Testis (tissue), 3 donors: ENCODE results near the gene ADAMTS8. TPM values are rescaled to one million over a fixed set of nuclear protein-coding genes. Genes with fewer than 3 reads are reported as not detected.

Experiments used
- DNase-seq: peaks from one replicate; pipeline ENCODE4 v3.0.0-alpha.2; 2019
- H3K27ac ChIP-seq, 2 donors: fragments of 200-600 bp; sonication (generic); one replicate each; pipeline ENCODE4 v1.5.1; 2019
- H3K27me3 ChIP-seq: fragments of 200-600 bp; sonication (generic); one replicate; pipeline ENCODE4 v1.5.1; 2019
- H3K36me3 ChIP-seq: fragments of 200-600 bp; sonication (generic); one replicate; pipeline ENCODE4 v1.5.1; 2017; ENCODE audit warnings: low read depth; ENCODE audit errors: missing control alignments
- H3K4me1 ChIP-seq: fragments of 200-600 bp; sonication (generic); one replicate; pipeline ENCODE4 v1.5.1; 2019
- H3K4me3 ChIP-seq, 2 donors: fragments of 200-600 bp; sonication (generic); one replicate each; pipeline ENCODE4 v1.5.1; 2017 to 2019
- H3K9me3 ChIP-seq: fragments of 200-600 bp; sonication (generic); one replicate; pipeline ENCODE4 v1.5.1; 2017
- POLR2A ChIP-seq: fragments of 450-650 bp; IDR thresholded peaks from one replicate; pipeline ENCODE4 v1.6.1; 2017; ENCODE audit warnings: antibody characterized with exemption, mild to moderate bottlenecking, moderate library complexity
- WGBS, 2 donors: methylation state at CpG; one replicate each; pipeline ENCODE4 v1.1.5; 2018; 5-methylcytosine and 5-hydroxymethylcytosine counted together
- intact Hi-C: fragments of 100-400 bp; cut with DNase I; formaldehyde crosslinking; loops from one replicate; pipeline ENCODE4 v1.15.1; 2023; ENCODE audit warnings: low total_unique reads
- polyA plus RNA-seq: library from polyadenylated mRNA; stranded (reverse); fragments of 350-450 nt; fragmentation: Illumina TruSeq; extraction: RNeasy Lipid Tissue Mini Kit (QIAGEN cat#74804); gene quantifications from one replicate; pipeline ENCODE4 v1.2.3, GENCODE V29; 2014; ENCODE audit warnings: low read depth, low replicate concordance; ENCODE audit not compliant: insufficient read depth
- total RNA-seq, 2 donors: library from RNA; depleted of rRNA; stranded (reverse); fragments of >200 nt; gene quantifications; one replicate each; pipeline ENCODE4 v1.2.3, GENCODE V29; 2016
- TF ChIP-seq, protein P1 (sequence below), 3 experiments: fragments of 450-650 bp in 2 of 3; fragments of 200-600 bp in 1 of 3; sonication (generic) in 1 of 3; IDR thresholded peaks; one replicate each; pipeline ENCODE4 v1.5.1; 2016 to 2019; ENCODE audit warnings: antibody characterized with exemption in 3 of 3, mild to moderate bottlenecking in 2 of 3, moderate library complexity in 1 of 3

ADAMTS8 gene
- total and polyA plus RNA-seq, 3 donors from 2014 or later: 0.39 to 1.2 (median 0.56) TPM

DNA sequence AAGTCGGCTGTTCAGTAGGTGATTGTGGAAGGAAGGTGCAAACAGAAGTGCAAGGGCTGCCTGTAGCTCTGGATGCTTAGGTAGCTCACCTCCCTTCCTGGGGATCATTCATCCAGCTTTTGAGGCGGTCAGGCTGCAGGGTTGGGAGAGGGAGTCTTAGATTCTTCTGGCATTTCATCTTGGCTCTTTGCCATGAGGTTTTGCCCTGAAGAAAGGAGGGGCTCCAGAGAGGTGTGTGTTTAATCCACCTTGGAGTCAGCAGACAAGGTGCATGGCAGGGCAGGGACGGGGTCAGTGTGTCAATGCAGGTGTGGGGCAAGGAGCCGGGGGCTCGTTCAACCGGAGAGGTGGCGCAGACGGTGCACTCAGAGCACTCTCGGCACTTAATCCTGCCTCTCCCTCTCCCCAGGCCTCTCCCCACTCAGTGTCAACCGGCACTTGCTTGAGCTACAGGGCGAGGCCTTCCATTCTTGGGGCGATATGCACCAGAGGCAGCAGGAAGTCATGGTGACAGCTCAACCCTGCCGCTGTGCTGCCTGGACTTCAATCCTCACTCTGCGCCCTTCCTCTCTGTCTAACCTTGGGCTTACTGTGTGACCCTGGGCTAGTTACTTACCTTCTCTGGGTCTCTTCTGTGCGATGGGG is 27.2 kb upstream of the ADAMTS8 start:
- intact Hi-C loops: no loop called here
- Histone ChIP-seq H3K36me3 (no peaks in the 10 kb centered on the region), H3K4me3 (no peak overlapping the region), H3K27ac (no peak overlapping the region), H3K4me1 (no peaks in the 10 kb centered on the region), H3K9me3 (no peaks in the 10 kb centered on the region), H3K27me3 (no peaks in the 10 kb centered on the region)
- TF ChIP-seq POLR2A: no peak
- TF ChIP-seq, protein P1, sequence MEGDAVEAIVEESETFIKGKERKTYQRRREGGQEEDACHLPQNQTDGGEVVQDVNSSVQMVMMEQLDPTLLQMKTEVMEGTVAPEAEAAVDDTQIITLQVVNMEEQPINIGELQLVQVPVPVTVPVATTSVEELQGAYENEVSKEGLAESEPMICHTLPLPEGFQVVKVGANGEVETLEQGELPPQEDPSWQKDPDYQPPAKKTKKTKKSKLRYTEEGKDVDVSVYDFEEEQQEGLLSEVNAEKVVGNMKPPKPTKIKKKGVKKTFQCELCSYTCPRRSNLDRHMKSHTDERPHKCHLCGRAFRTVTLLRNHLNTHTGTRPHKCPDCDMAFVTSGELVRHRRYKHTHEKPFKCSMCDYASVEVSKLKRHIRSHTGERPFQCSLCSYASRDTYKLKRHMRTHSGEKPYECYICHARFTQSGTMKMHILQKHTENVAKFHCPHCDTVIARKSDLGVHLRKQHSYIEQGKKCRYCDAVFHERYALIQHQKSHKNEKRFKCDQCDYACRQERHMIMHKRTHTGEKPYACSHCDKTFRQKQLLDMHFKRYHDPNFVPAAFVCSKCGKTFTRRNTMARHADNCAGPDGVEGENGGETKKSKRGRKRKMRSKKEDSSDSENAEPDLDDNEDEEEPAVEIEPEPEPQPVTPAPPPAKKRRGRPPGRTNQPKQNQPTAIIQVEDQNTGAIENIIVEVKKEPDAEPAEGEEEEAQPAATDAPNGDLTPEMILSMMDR (IDR thresholded peaks at IDR 0.05): no peak
- no peak for DNase-seq
- 90 to 91% methylated on average over 15 of the region's 15 CpGs for WGBS, 2 donors

DNA sequence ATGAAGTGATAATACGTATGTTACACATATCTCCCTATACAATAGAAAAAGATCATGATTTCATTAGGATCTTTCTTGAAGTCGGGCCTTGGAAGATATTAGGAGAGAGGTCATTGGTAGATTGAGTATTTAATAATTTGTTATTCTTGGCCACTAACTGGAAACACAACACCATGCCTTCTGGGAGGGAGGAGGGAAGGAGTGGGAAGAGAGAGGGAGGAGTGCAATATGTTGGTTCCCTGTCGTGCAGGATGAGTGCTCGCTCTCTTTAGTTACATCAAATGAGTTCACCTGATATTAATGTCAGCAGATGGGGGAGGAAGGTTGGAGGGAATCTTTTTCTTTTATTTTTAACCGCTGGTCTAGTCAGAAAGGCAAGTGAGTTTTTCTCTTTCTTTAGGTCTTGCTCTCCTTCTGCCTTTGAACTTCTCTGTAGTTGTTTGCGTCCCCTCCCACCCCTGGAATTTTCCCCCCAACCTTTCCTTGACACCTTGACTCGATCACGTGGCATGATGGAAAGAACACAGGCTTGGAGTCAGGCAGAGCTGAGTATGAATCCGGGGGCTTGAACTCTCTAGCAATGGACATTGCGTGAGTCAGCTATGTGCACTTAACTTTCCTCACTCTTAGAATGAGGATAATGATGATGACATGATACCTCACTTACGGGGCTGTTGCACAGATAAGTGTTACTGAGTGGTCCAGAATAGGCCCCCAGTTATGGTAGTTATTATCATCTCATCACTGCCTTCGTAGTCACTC is 26.3 kb upstream of the ADAMTS8 start:
- H3K4me1 ChIP-seq: peaks cover under 1% of the 10 kb centered on the region
- no peak for TF ChIP-seq POLR2A
- TF ChIP-seq, protein P1 (IDR thresholded peaks at IDR 0.05): no peak
- WGBS, 2 donors: 63 to 72% methylated on average over 12 of the region's 12 CpGs
- H3K9me3 ChIP-seq: no peaks in the 10 kb centered on the region
- no peak overlapping the region for H3K4me3 ChIP-seq
- intact Hi-C loops: no loop called here
- DNase-seq: no peak
- no peak overlapping the region for H3K27ac ChIP-seq
- H3K27me3 ChIP-seq: no peaks in the 10 kb centered on the region
- no peaks in the 10 kb centered on the region for H3K36me3 ChIP-seq

DNA sequence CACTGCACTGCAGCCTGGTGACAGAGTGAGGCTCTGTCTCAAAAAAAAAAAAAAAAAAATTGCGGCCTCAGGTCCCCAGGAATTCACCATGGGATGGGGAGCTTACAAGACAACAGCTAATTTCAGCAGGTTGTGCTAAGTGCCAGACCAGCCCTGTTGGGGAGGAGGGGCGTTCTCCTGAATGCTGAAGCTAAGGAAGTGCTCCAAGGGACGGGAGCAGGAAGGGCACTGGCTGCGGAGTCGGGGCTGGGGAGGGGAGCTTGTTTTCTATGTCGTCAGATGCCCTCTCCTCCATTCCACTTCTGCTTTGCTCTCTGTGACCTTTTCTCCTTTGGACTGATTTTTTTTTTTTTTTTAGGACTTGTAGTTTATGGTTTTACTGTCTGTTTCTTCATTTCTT is 24.5 kb upstream of the ADAMTS8 start:
- Histone ChIP-seq H3K36me3 (no peaks in the 10 kb centered on the region), H3K9me3 (no peaks in the 10 kb centered on the region), H3K27ac (no peak overlapping the region), H3K27me3 (no peaks in the 10 kb centered on the region), H3K4me1 (peaks cover 12% of the 10 kb centered on the region), H3K4me3 (no peak overlapping the region)
- intact Hi-C loops: no loop called here
- TF ChIP-seq, protein P1 (IDR thresholded peaks at IDR 0.05): no peak
- no peak for TF ChIP-seq POLR2A
- WGBS, 2 donors: 77 to 86% methylated on average over 6 of the region's 6 CpGs
- no peak for DNase-seq

DNA sequence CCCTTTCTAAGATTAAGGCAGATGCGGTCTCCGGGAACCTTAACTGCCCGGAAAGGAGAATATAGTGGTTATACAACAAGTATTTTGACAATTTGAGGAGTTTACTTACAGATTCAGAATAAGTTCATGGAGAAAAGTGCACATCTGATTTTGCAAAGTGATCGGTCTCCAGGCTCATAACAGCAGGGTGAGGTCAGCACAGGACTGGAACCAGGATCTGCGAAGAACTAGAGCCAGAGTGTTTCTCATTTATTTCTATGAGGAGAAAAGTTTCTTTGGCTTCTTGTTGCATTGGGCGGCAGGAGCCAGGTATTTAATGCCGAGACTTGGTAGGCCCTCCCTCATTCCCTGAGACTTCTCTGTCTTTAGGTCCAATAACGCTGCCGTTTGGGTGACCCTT is 23.8 kb upstream of the ADAMTS8 start:
- DNase-seq: no peak
- intact Hi-C loops: no loop called here
- no peaks in the 10 kb centered on the region for H3K27me3 ChIP-seq
- TF ChIP-seq, protein P1 (IDR thresholded peaks at IDR 0.05): no peak
- no peak for TF ChIP-seq POLR2A
- no peak overlapping the region for H3K27ac ChIP-seq
- H3K36me3 ChIP-seq: no peaks in the 10 kb centered on the region
- no peak overlapping the region for H3K4me3 ChIP-seq
- H3K4me1 ChIP-seq: peaks cover 12% of the 10 kb centered on the region
- 83% methylated on average over 9 of the region's 9 CpGs for WGBS, 2 donors
- no peaks in the 10 kb centered on the region for H3K9me3 ChIP-seq
